Measurements from ENCODE around the gene SLC25A45.
A peak's percentile ranks its signal among the peaks of the same experiment; 100 is the strongest.

SLC25A45 gene

DNA sequence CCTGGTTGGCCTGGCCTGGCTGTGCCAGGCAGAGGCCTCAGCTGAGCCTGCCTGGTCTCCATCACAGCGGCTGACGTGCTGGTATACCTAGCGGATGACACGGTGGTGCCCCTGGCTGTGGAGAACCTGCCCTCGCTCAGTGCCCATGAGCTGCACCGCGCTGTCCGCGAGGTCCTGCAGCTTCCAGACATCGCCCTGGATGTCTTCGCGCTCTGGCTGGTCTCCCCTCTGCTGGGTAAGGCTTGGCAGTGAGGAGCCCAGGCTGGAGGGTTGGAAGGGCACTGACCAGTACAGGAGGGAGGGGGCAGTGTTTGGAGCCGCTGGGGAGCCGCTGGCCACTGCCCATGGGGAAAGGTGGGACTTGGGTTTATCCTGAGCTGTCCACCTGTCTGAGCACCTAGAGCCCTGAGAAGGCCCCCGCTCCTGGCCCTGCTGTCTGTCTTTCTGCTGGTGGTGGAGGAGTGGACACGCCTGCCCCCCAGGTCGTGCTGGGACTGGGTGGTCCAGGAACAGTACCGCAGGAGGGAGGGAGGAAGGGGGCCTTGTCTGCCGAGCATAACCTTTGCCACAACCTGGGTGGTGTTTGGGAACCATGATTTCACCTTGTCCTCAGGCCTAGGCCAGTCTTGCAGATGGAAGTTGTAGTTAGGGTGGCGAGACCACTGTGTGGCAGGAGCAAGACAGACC, 7.0 kb upstream of the SLC25A45 start:
- no peak for DNase-seq (ENCODE audit: low read depth in 3 of 3)

- DNase-seq (ENCODE audit: low read depth in 3 of 3): no peak
Observed at GRCh38 chr11:65388731-65389130, 6.3 kb upstream of the SLC25A45 start.

DNA sequence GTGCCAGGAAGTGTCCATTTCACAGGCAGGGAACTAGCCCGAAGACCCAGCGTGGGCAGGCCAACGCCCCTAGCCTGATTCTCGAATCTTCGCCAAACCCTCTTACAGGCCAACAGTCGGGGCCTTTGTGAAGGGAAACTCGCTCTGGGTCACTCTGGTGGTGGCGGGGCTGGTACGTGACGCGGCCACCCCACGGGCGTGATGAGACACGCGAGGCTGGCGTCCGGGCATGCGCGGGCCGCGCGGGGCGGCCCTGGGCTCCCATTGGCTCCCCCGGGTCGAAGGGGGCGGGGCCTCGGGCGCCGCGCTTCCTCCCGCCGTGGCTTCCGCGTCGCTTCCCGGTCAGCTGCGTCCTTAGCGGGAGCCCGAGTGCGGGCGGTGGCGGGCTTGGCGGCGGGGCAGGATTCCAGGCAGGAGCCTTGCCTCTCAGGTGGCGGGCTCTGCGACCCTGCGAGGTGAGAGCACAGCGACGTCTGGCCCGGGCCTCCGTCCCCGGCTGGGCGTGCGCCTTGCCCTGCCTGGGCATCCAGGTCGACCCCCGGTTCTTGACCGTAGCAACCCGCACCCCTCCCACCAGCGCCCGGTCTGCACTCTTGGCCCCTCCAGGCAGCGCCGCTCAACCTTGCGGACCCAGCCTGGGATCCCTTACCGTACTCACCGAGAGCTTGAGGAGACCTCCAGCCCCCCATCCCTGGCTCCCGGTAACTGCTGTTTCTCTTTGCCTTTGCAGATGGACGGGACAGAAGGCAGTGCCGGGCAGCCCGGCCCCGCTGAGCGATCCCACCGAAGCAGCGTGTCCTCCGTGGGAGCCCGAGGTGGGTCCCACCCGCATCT, 4.1 kb upstream of the SLC25A45 start, which contains the start of gene FRMD8:
Gene FRMD8 (plus strand): TSS at position 331 of the 834 bp plus-strand sequence. CDS start 400 bp downstream, at position 731.
- peak; percentile 58 to 83 (median 71) for DNase-seq (ENCODE audit: low read depth in 3 of 3)

DNA sequence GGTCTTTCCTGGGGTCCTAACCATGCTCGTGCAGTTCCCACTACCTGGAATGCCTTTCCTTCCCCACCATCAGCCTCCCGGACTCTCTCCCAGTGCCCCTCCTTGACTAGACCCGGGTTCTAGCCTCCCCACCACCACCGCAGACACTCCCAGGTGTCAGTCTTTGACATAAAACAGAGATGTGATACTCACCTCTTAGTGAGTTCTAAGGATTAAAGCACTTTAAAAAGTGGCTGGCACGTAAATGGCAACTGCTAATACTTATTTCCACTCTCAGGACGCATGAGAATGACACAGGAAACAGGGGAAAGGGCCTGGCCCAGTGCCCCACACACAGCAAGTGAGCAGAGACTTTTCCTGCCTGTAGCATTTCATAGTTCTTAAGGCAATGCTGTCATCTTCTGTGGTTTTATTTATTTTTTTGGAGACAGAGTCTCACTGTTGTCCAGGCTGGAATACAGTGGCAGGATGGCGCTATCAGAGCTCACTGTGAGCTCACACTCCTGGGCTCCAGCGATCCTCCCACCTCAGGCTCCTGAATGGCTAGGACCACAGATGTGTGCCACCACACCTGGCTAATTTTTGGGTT, 1.9 kb upstream of the SLC25A45 start:
- no peak for DNase-seq (ENCODE audit: low read depth in 3 of 3)

- no peak for DNase-seq (ENCODE audit: low read depth in 3 of 3)
Observed at GRCh38 chr11:65383778-65384177, 1.3 kb upstream of the SLC25A45 start.

- no peak for DNase-seq (ENCODE audit: low read depth in 3 of 3)
Observed at GRCh38 chr11:65382804-65383368, 440 bp upstream of the SLC25A45 start.

GRCh38 chr11:65381716-65382032, 772 bp downstream of the SLC25A45 start:
- peak in 1 of 3 donors; percentile 39 for DNase-seq (ENCODE audit: low read depth in 3 of 3)

DNA sequence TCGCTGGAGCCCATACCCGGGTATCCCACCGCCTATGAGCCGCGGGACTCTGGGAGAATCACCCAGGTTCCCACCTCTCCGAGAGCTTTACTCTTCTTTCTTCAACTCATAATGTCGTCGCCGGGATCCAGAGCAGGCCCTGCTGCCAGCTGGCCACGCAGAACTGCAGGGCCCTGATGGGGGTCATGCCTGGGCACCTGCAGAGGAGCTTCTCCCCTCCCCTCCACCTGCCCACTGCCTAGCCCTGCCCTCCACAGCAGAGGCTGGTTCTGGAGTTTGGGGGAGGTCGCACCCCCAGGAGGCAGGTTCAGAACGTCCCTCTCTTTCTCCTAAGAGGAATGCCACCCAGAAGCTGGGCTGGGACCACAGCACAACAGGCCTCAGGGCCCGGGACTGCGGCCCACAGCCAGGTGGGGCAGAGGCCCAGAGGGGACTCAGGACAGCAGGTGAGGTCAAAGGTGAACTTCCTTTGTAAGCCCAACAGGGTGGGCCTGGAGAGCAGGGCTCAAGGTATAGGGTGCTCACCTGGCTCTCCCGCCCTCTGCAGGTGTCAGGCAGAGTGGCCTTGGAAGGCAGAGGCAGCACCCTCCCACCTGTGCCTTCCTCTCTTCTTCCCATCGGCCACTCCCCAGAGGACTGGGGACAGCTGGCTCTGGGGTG, 1.9 kb downstream of the SLC25A45 start:
- no peak for DNase-seq (ENCODE audit: low read depth in 3 of 3)

DNA sequence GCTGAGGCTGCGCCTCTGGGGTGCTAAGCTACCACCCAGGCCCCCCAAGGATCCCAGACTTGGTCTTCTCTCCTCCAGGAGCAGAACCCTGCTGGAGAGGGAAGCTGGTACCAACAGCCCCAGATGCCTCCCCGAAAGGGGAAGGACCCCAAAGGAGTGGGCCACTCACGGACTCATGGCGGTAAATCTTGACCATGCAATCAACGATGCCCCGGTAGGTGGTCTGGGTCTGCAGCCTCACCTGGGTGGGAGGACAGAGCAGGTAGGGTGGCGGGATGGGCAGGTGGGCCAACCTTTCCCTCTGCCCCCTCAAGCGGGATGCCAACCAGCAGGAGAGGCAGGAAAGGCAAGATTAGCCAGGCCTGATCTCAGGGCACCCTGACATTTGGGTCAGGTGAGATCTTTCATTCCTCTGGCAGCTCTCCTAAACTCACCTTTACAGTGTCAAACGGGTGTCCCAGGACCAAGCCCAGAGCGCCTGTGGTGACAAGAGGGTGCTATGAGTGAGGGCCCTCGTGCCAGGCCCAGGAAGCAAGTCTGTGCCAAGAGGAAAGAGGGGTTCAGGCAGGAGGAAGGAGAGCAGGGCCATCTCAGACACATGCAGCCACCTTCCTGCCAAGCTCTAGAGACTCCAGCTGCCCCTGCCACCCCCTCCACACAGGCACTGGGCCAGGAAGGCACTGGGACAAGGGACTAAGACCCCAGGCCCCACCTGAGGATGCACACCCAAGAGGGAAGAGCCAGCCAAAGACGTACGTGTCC, 2.6 kb downstream of the SLC25A45 start:
- no peak for DNase-seq (ENCODE audit: low read depth in 3 of 3)

GRCh38 chr11:65378928-65379638, 3.4 kb downstream of the SLC25A45 start:
- DNase-seq (ENCODE audit: low read depth in 3 of 3): no peak

DNA sequence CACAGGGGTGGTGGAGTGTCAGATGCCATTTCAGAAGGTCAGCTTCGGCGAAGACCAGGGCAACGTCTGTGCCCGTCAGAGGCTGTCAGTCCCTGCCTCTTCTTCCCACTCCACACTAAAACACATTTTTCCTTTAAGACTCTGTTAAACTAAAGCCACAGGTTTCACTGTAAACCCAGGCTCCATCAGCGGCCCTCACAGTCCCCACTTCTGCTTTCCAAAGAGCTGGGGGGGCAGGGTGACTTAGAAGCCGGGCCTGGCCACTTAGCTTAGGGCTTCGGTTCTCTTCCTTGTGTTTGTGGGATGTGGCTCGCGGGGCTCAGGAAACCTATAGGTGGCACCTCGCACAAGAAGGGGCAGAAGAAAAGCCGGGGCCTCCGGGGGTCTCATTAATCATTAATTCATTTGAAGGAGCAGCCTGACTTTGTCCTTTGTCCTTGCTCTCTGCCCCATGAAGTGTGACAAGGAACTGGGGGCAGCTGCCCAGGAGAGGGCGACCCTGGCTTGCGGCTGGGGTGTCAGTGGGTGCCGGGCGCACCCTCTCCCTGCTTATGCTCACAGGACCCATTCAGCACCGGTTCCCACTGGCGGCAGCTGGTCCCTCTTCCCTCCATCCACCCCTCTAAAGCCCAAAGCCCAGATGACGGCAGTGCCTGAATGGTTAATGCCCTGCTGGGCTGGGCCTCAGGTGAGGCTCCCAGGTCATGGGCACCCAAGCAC, 4.1 kb downstream of the SLC25A45 start:
- no peak for DNase-seq (ENCODE audit: low read depth in 3 of 3)

DNA sequence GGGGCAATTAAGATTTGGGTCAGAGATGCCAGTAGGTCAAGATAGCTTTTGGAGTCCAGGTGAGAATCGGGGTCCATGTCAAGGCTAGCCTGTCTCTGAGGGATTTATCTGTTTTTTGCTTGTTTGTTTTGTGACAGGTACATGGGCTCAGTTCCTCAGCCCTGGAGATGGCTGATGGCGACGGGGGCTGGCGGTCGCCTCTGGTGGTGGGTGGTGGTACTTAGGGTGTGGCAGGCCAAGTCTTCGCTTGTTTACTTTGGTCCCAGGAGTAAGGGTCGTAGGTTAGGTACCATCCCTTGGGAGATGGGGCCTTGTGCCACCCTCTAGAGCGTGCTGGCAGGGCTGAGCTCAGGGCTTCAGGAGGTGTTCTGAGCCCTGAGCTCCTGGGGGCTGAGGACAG, 4.7 kb downstream of the SLC25A45 start:
- DNase-seq (ENCODE audit: low read depth in 3 of 3): no peak

GRCh38 chr11:65377036-65377435, 5.4 kb downstream of the SLC25A45 start:
- no peak for DNase-seq (ENCODE audit: low read depth in 3 of 3)

DNA sequence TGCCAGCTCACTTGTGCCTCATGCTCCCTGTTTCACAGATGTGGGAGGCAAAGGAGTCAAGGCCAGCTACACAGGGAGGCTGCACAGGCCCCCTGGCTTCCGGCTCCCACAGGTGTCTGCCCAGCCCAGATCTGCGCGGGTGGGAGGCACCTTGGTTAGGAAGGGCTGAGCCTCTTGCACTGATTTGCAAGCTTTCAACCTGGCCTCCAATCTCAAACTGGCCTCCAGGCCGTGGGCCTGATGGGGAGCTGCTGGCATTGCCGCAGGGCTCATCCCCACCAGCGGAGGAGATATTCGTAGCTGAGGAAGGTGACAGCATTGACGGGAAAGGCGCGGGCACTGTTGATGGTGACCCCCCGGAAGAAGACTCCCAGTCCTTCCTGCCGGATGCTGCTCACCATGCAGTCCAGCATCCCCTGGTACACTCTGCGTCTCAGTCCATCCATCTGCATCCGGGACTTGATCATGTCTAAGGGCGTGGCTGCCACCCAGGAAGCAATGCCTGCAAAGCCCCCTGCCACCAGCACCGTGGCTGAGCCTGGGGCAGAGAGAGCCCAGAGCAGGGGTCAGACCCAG, 6.2 kb downstream of the SLC25A45 start:
- no peak for DNase-seq (ENCODE audit: low read depth in 3 of 3)

- DNase-seq (ENCODE audit: low read depth in 3 of 3): no peak
Observed at GRCh38 chr11:65375012-65375411, 7.4 kb downstream of the SLC25A45 start.

DNA sequence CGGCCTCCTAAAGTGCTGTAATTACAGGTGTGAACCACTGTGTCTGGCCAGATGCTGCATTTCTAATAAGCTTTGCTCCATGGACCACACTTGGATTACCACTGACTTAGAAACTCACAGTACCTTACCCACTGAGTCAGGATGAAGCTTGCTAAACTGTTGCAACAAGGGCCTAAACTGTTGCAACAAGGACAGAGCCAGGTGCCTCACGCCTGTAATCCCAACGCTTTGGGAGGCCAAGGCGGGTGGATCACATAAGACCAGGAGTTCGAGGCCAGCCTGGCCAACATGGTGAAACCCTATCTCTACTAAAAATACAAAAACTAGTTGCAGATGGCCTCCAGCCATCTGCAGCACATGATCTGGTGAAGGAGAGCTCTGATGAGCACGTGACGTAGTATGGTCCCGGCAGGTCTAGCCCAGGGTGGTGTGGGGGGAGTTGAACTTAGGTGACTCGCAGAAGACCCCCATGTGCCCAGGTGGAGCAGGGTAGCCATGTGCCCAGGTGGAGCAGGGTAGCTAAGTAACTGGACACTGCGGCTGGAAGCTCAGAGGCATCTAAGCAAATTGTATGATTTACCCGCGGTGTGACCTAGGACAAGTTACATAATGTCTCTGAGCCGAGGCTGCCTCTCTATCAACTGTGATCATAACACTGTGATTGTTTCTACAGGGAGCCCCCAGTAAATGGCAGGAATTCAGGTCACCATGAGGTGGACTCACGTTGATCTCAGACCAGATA, 8.4 kb downstream of the SLC25A45 start:
- DNase-seq (ENCODE audit: low read depth in 3 of 3): no peak

GRCh38 chr11:65370659-65371049, 11.8 kb downstream of the SLC25A45 start:
- no peak for DNase-seq (ENCODE audit: low read depth in 3 of 3)

- DNase-seq (ENCODE audit: low read depth in 3 of 3): no peak
Observed at GRCh38 chr11:65366340-65366773, 16.1 kb downstream of the SLC25A45 start.

- DNase-seq (ENCODE audit: low read depth in 3 of 3): no peak
Observed at GRCh38 chr11:65363770-65364169, 18.7 kb downstream of the SLC25A45 start.

Measured in stimulated activated CD4-positive, alpha-beta T cell treated with anti-CD3 and anti-CD28 coated beads, TNF-alpha, amount 100 ng/mL, for 48 hours (primary cell).